Measurements from ENCODE around the gene HPDL. TPM values are rescaled to one million over a fixed set of nuclear protein-coding genes. Genes with fewer than 3 reads are reported as not detected.

HPDL gene
- polyA plus RNA-seq, 1 donor (not counting 4 experiments of a cell fraction or from before 2014, with no cell fraction given): 0.14 TPM

GRCh38 chr1:45378184-45378583 is 51.5 kb downstream of the HPDL start:
- Histone ChIP-seq H3K4me3 (ENCODE audit: control insufficient read depth in 2 of 3, extremely low read depth in 1 of 3, insufficient read depth in 2 of 3, low read depth in 1 of 3, low read length in 3 of 3) (no peak overlapping the region), H3K9ac (ENCODE audit: control insufficient read depth, extremely low read depth, insufficient read depth, low read length) (no peak overlapping the region), H3K36me3 (ENCODE audit: control insufficient read depth in 2 of 2, extremely low read depth in 1 of 2, insufficient read depth in 2 of 2, low read length in 2 of 2) (no peaks in the 10 kb centered on the region), H2AFZ (ENCODE audit: control insufficient read depth, low read length) (no peak overlapping the region), H3K9me3 (ENCODE audit: control insufficient read depth, low read depth, low read length) (no peaks in the 10 kb centered on the region), H3K4me1 (ENCODE audit: control insufficient read depth, extremely low read depth, insufficient read depth, low read length) (peaks cover 10% of the 10 kb centered on the region), H3K27me3 (ENCODE audit: control insufficient read depth, extremely low read depth, insufficient read depth, low read length) (no peaks in the 10 kb centered on the region), H4K20me1 (ENCODE audit: control insufficient read depth, extremely low read depth, insufficient read depth, low read length) (no peaks in the 10 kb centered on the region), H3K9me1 (ENCODE audit: control insufficient read depth, extremely low read depth, insufficient read depth, low read length) (no peaks in the 10 kb centered on the region), H3K4me2 (ENCODE audit: control insufficient read depth, extremely low read depth, insufficient read depth, low read depth, low read length) (no peak overlapping the region), H3K79me2 (ENCODE audit: control insufficient read depth, insufficient read depth, low read length) (no peaks in the 10 kb centered on the region), H3K27ac (ENCODE audit: control insufficient read depth, insufficient read depth, low read length) (no peak overlapping the region)
- dilution Hi-C loops (cut with MboI; ENCODE audit: extremely low pct_ligation_motif_present, low sequenced_read_pairs): no loop called here
- TF ChIP-seq EZH2 (IDR thresholded peaks at IDR 0.05; ENCODE audit: low read length): no peak
- TF ChIP-seq CTCF (optimal IDR thresholded peaks at IDR 0.05 in 1 of 3, IDR thresholded peaks at IDR 0.05 in 1 of 3, conservative IDR thresholded peaks at IDR 0.05 in 1 of 3; ENCODE audit: extremely low read depth in 1 of 3, insufficient read depth in 2 of 3, low read length in 3 of 3): no peak
- no peak for DNase-seq (ENCODE audit: low read depth, low spot score)
- FAIRE-seq: no peak

Other genes with a start within 250 kb of the HPDL start
- 0.03 to 0.06 TPM in 2 of 3 replicates, not detected in the other for gene ZSWIM5, start 120.3 kb upstream of the HPDL start, polyA plus RNA-seq
- gene TOE1, start 13.3 kb downstream of the HPDL start, polyA plus RNA-seq: 10.8 to 17.9 TPM (median 12.1 TPM) in 3 replicates
- 8.6 to 10.8 TPM (median 10.0 TPM) in 3 replicates for gene MUTYH, start 13.5 kb downstream of the HPDL start, polyA plus RNA-seq
- 2.0 to 3.5 TPM (median 2.2 TPM) in 3 replicates for gene TESK2, start 164.3 kb downstream of the HPDL start, polyA plus RNA-seq
- 1.7 to 2.2 TPM (median 1.9 TPM) in 3 replicates for gene CCDC163, start 173.2 kb downstream of the HPDL start, polyA plus RNA-seq
- gene MMACHC, start 173.4 kb downstream of the HPDL start, polyA plus RNA-seq: 4.7 to 7.6 TPM (median 5.7 TPM) in 3 replicates
- gene PRDX1, start 195.0 kb downstream of the HPDL start, polyA plus RNA-seq: 938 to 1,251 TPM (median 971 TPM) in 3 replicates
- gene AKR1A1, start 223.9 kb downstream of the HPDL start, polyA plus RNA-seq: 104 to 109 TPM (median 107 TPM) in 3 replicates